Astrocyte (in vitro differentiated cells and primary cell): ENCODE data around the gene SECISBP2. TPM values are rescaled to one million over a fixed set of nuclear protein-coding genes. Genes with fewer than 3 reads are reported as not detected.

Source experiments
- DNase-seq: peaks from one replicate; pipeline ENCODE4 v3.0.0-alpha.2; 2010; ENCODE audit warnings: low read depth
- FAIRE-seq: peaks from 2 replicates; lab custom pipeline; 2011; peaks lifted over from hg19 to GRCh38; lab: Jason Lieb, UNC
- H2AFZ ChIP-seq: 2 replicates; pipeline ENCODE4 v1.6.0; 2012; ENCODE audit warnings: low read depth, low read length, inconsistent platforms
- H3K27ac ChIP-seq: 2 replicates; pipeline ENCODE4 v1.5.1; 2011; ENCODE audit warnings: low read depth, low read length, inconsistent platforms
- H3K27me3 ChIP-seq: 2 replicates; pipeline ENCODE4 v1.6.0; 2011; ENCODE audit warnings: low read length, inconsistent platforms; ENCODE audit not compliant: insufficient read depth
- H3K36me3 ChIP-seq: 2 replicates; pipeline ENCODE4 v1.5.1; 2011; ENCODE audit warnings: low read length, inconsistent platforms; ENCODE audit not compliant: insufficient read depth
- H3K4me1 ChIP-seq: 2 replicates; pipeline ENCODE4 v1.5.1; 2011; ENCODE audit warnings: low read length, inconsistent platforms; ENCODE audit not compliant: insufficient read depth
- H3K4me2 ChIP-seq: 2 replicates; pipeline ENCODE4 v1.6.0; 2012; ENCODE audit warnings: low read length, inconsistent platforms
- H3K4me3 ChIP-seq: 2 replicates; pipeline ENCODE4 v1.5.1; 2011; ENCODE audit warnings: low read depth, mild to moderate bottlenecking, low read length, inconsistent platforms; ENCODE audit not compliant: insufficient read depth
- H3K79me2 ChIP-seq: 2 replicates; pipeline ENCODE4 v1.6.0; 2012; ENCODE audit warnings: mild to moderate bottlenecking, low read length, inconsistent platforms; ENCODE audit not compliant: insufficient read depth
- H3K9ac ChIP-seq: 2 replicates; pipeline ENCODE4 v1.6.0; 2012; ENCODE audit warnings: mild to moderate bottlenecking, low read length, inconsistent platforms
- H3K9me3 ChIP-seq: 2 replicates; pipeline ENCODE4 v1.5.1; 2012; ENCODE audit warnings: low read depth, mild to moderate bottlenecking, low read length, inconsistent platforms; ENCODE audit not compliant: insufficient read depth
- H4K20me1 ChIP-seq: 2 replicates; pipeline ENCODE4 v1.6.0; 2012; ENCODE audit warnings: low read length, inconsistent platforms; ENCODE audit not compliant: insufficient read depth
- H3K27ac Mint-ChIP-seq: one replicate; pipeline ENCODE4 v1.8.0; 2021; ENCODE audit warnings: mild to moderate bottlenecking, mixed read lengths; ENCODE audit not compliant: unreplicated experiment
- H3K27me3 Mint-ChIP-seq: one replicate; pipeline ENCODE4 v1.8.0; 2021; ENCODE audit warnings: low read depth, mixed read lengths; ENCODE audit not compliant: unreplicated experiment
- H3K36me3 Mint-ChIP-seq: one replicate; pipeline ENCODE4 v1.8.0; 2021; ENCODE audit warnings: low read depth, mixed read lengths; ENCODE audit not compliant: unreplicated experiment
- H3K4me1 Mint-ChIP-seq: one replicate; pipeline ENCODE4 v1.8.0; 2021; ENCODE audit warnings: low read depth, mixed read lengths; ENCODE audit not compliant: unreplicated experiment
- H3K4me3 Mint-ChIP-seq: one replicate; pipeline ENCODE4 v1.8.0; 2021; ENCODE audit warnings: mild to moderate bottlenecking, moderate library complexity, mixed read lengths; ENCODE audit not compliant: unreplicated experiment
- H3K9me3 Mint-ChIP-seq: one replicate; pipeline ENCODE4 v1.8.0; 2021; ENCODE audit warnings: mild to moderate bottlenecking, mixed read lengths; ENCODE audit not compliant: unreplicated experiment
- EZH2 ChIP-seq: IDR thresholded peaks from 2 replicates; pipeline ENCODE4 v1.6.1; 2012; ENCODE audit warnings: mild to moderate bottlenecking, low read length, inconsistent platforms; ENCODE audit not compliant: insufficient read depth
- microRNA-seq: library from miRNA; unstranded; fragments of <30 nt; microRNA quantifications from one replicate; pipeline ENCODE4 v1.2.0, GENCODE V29; 2020
- total RNA-seq: library from RNA; stranded (reverse); gene quantifications from 2 replicates; pipeline ENCODE4 v1.2.1, GENCODE V29; 2021
- TF ChIP-seq, protein P1 (sequence below): IDR thresholded peaks from 2 replicates; pipeline ENCODE4 v1.5.1; 2011; ENCODE audit warnings: low read depth, mild to moderate bottlenecking, inconsistent platforms, low read length, moderate library complexity; ENCODE audit not compliant: insufficient read depth

Gene SECISBP2
- total RNA-seq, 1 donor from 2014 or later = 19.0 TPM

DNA sequence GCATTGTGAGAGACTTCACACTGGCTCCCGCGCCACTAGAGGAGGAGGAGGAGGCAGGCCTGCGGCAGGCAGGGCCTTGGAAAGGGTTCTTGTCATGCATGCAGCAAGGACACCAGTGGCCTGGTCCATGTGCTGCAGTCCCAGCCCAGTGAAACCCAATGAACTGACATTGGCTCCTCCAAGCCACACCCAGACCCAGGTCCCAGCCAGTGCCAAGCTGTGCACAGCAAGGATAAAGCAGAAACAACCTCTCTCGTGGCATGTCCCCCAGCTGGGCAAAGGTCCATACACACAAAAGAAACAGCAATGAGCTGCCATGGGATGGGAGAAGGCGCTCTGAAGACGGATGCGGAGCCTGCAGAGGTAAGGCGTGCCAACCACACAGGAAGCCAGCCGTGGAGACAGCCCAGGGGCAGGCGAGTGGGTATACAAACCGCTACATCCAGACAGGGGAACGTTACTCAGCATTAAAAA lies 90.4 kb downstream of the SECISBP2 start:
- H3K9me3 ChIP-seq = peaks cover 6% of the 10 kb centered on the region
- no peaks in the 10 kb centered on the region for H3K36me3 ChIP-seq
- Mint-ChIP-seq H3K27ac (no peak overlapping the region), H3K9me3 (peaks cover 6% of the 10 kb centered on the region), H3K27me3 (peaks cover 2% of the 10 kb centered on the region), H3K4me3 (no peak overlapping the region), H3K36me3 (peaks cover 5% of the 10 kb centered on the region), H3K4me1 (peaks cover 16% of the 10 kb centered on the region)
- H3K4me1 ChIP-seq = no peaks in the 10 kb centered on the region
- TF ChIP-seq, protein P1, sequence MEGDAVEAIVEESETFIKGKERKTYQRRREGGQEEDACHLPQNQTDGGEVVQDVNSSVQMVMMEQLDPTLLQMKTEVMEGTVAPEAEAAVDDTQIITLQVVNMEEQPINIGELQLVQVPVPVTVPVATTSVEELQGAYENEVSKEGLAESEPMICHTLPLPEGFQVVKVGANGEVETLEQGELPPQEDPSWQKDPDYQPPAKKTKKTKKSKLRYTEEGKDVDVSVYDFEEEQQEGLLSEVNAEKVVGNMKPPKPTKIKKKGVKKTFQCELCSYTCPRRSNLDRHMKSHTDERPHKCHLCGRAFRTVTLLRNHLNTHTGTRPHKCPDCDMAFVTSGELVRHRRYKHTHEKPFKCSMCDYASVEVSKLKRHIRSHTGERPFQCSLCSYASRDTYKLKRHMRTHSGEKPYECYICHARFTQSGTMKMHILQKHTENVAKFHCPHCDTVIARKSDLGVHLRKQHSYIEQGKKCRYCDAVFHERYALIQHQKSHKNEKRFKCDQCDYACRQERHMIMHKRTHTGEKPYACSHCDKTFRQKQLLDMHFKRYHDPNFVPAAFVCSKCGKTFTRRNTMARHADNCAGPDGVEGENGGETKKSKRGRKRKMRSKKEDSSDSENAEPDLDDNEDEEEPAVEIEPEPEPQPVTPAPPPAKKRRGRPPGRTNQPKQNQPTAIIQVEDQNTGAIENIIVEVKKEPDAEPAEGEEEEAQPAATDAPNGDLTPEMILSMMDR = no peak
- TF ChIP-seq EZH2 = no peak
- no peak overlapping the region for H3K4me2 ChIP-seq
- no peaks in the 10 kb centered on the region for H3K27me3 ChIP-seq
- FAIRE-seq (no peak), DNase-seq (no peak)
- H4K20me1 ChIP-seq = no peaks in the 10 kb centered on the region
- no peaks in the 10 kb centered on the region for H3K79me2 ChIP-seq
- H3K27ac ChIP-seq = no peak overlapping the region
- H3K4me3 ChIP-seq = no peak overlapping the region
- no peak overlapping the region for H3K9ac ChIP-seq
- H2AFZ ChIP-seq = no peak overlapping the region

Small RNA genes lying within 50 kb of the gene (microRNA-seq; reads per million reads assigned to microRNA genes)
- not detected for gene MIR3153

Other genes starting within 250 kb of the SECISBP2 start
- gene SHC3, start 139.7 kb upstream of the SECISBP2 start, total RNA-seq = 3.1 and 4.6 TPM in 2 replicates
- 47.0 and 69.9 TPM in 2 replicates for gene CKS2, start 7.3 kb upstream of the SECISBP2 start, total RNA-seq
- 4.8 and 6.2 TPM in 2 replicates for gene SEMA4D, start 179.6 kb downstream of the SECISBP2 start, total RNA-seq